Effector memory CD8-positive, alpha-beta T cell (primary cell): Measurements from ENCODE around the gene TTYH2.

Experiments
- ATAC-seq: fragments of 150-1000 bp; cut with Tn5 transposase; replicated peaks from 2 replicates; pipeline ENCODE4 v1.10.0; 2021; ENCODE audit warnings: mild to moderate bottlenecking, moderate library complexity
- DNase-seq, 3 experiments: peaks; one replicate each; pipeline ENCODE4 v3.0.0; 2021
- H3K27ac Mint-ChIP-seq, 2 donors: one replicate each; pipeline ENCODE4 v1.8.0; 2022; ENCODE audit warnings: mild to moderate bottlenecking in 2 of 2, mixed read lengths in 2 of 2, moderate library complexity in 2 of 2
- H3K27me3 Mint-ChIP-seq, 2 donors: one replicate each; pipeline ENCODE4 v1.8.0; 2022; ENCODE audit warnings: mixed read lengths in 2 of 2
- H3K36me3 Mint-ChIP-seq: one replicate; pipeline ENCODE4 v1.8.0; 2022; ENCODE audit warnings: mild to moderate bottlenecking, moderate library complexity, mixed read lengths; ENCODE audit not compliant: insufficient read depth
- H3K4me1 Mint-ChIP-seq, 2 donors: one replicate each; pipeline ENCODE4 v1.8.0; 2022; ENCODE audit warnings: low read depth in 2 of 2, mixed read lengths in 2 of 2
- H3K4me3 Mint-ChIP-seq, 2 donors: one replicate each; pipeline ENCODE4 v1.8.0; 2022; ENCODE audit warnings: mild to moderate bottlenecking in 2 of 2, mixed read lengths in 2 of 2, moderate library complexity in 2 of 2
- H3K9me3 Mint-ChIP-seq, 2 donors: one replicate each; pipeline ENCODE4 v1.8.0; 2022; ENCODE audit warnings: mixed read lengths in 2 of 2

Gene TTYH2

DNA sequence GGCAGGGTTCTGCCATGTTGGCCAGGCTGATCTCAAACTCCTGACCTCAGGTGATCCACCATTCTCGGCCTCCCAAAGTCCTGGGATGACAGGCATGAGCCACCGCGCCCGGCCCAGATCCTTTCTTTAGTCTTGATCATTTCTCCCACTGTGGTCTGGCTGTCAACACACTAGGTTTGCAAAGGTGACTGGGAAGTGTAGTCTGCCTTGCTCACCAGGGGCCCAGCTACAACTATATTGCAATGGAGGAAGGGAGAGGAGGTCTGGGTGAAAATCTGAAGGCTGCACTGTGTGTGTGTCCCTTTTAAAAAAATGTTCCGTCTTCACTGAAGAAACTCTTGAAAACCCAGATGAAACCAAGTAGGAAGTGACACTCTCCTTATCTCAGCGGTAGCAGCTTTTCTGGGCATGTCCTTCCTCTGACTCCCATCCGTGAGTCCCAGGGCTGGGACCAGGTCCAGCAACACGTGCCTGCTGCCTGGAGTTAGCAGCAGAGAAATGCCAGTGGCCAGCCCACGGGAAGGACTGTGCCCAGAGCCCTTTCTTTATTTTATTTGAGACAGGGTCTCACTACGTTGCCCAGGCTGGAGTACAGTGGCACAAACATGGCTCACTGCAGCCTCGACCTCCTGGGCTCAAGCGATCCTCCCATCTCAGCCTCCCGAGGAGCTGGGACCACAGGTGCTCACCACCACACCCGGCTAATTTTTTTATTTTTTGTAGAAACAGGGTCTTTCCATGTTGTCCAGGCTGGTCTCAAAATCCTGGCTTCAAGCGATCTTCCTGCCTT lies 94.8 kb downstream of the TTYH2 start:
- DNase-seq (no peak), ATAC-seq (no peak)
- no peaks in the 10 kb centered on the region for H3K36me3 Mint-ChIP-seq
- no peaks in the 10 kb centered on the region for H3K27me3 Mint-ChIP-seq
- peaks cover 6% of the 10 kb centered on the region in 2 donors for H3K4me1 Mint-ChIP-seq
- no peak overlapping the region for H3K27ac Mint-ChIP-seq
- no peaks in the 10 kb centered on the region for H3K9me3 Mint-ChIP-seq
- H3K4me3 Mint-ChIP-seq, result no peak overlapping the region

DNA sequence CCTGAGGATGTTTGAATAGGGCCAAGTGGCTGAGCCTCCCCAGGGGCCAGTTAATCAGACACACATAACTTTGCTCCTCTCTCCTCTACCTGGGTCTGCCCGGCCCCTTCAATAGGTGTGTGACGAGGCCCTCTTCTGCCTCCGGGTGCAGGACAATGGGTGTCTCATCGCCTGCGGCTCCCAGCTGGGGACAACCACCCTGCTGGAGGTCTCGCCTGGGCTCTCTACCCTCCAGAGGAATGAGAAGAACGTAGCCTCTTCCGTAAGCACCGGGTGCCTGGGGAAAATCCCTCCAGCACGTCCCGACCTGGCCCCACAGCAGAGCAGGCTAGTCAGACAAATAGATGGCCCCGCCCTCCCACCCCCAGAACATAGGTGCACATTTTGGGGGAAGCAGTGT lies 96.5 kb downstream of the TTYH2 start:
- Mint-ChIP-seq H3K4me1 (peaks cover 6% of the 10 kb centered on the region in 2 donors), H3K4me3 (no peak overlapping the region), H3K9me3 (no peaks in the 10 kb centered on the region), H3K27ac (no peak overlapping the region), H3K27me3 (no peaks in the 10 kb centered on the region), H3K36me3 (no peaks in the 10 kb centered on the region)
- ATAC-seq, result no peak
- DNase-seq, result no peak
